H1 (cell line): ENCODE data around the gene SCN2A.

Source experiments
- EZH2 ChIP-seq: fragments of 200-600 bp; sonication (generic); IDR thresholded peaks from 2 replicates; pipeline ENCODE4 v1.7.1; 2012; ENCODE audit warnings: low read depth, mild to moderate bottlenecking, moderate library complexity, low read length, inconsistent platforms; ENCODE audit not compliant: severe bottlenecking
- FOSL1 ChIP-seq: IDR thresholded peaks from 2 replicates; pipeline ENCODE4 v1.6.1; 2011; ENCODE audit warnings: mild to moderate bottlenecking, low read depth, low read length, moderate library complexity; ENCODE audit not compliant: insufficient read depth
- POLR2A ChIP-seq, 2 experiments: IDR thresholded peaks; 1 replicate in 1 of 2; 2 replicates in 1 of 2; pipeline ENCODE4 v1.6.1; 2011; ENCODE audit warnings: low read depth in 2 of 2, low read length in 2 of 2, mild to moderate bottlenecking in 2 of 2; ENCODE audit errors: control extremely low read depth in 1 of 2
- SIN3A ChIP-seq, 2 experiments: IDR thresholded peaks in 1 of 2; conservative IDR thresholded peaks in 1 of 2; 2 replicates each; pipeline ENCODE4 v1.6.1; 2011 to 2012; ENCODE audit warnings: low read length in 2 of 2, improper control_type of control experiment in 1 of 2, low read depth in 1 of 2, mild to moderate bottlenecking in 1 of 2
- TF ChIP-seq, protein P1 (sequence below), 3 experiments: IDR thresholded peaks; 1 replicate in 2 of 3; 2 replicates in 1 of 3; pipeline versions ENCODE4 v1.5.1 to v1.6.1; 2011; ENCODE audit warnings: low read length in 3 of 3, mild to moderate bottlenecking in 3 of 3, inconsistent platforms in 2 of 3, low read depth in 1 of 3, moderate library complexity in 1 of 3; ENCODE audit not compliant: insufficient read depth in 1 of 3; ENCODE audit errors: control extremely low read depth in 1 of 3

DNA sequence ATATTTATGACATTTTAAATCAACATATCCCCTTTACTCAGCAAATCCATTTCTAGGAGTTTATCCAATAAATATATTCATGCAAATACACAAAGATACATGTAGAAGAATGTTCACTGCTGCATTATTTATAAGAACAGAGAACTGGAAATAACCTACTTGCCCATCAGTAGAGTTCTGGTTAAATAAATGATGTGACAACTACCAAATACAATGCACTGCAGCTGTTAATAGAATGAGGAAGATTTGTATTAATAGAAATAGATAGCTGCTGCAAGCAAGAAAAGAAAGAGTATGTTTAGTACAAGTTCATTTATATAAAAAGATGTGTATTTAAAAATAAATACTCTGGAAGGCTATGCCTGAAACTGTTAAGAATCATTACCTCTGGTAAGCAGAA is 181.0 kb downstream of the SCN2A start:
- TF ChIP-seq SIN3A (conservative IDR thresholded peaks at IDR 0.05 in 1 of 2, IDR thresholded peaks at IDR 0.05 in 1 of 2; ENCODE audit: low read depth in 1 of 2, low read length in 2 of 2) (no peak), FOSL1 (no peak), EZH2 (no peak), POLR2A (IDR thresholded peaks at IDR 0.05; ENCODE audit: control extremely low read depth in 1 of 2, low read depth in 2 of 2, low read length in 2 of 2) (no peak)
- TF ChIP-seq, protein P1, sequence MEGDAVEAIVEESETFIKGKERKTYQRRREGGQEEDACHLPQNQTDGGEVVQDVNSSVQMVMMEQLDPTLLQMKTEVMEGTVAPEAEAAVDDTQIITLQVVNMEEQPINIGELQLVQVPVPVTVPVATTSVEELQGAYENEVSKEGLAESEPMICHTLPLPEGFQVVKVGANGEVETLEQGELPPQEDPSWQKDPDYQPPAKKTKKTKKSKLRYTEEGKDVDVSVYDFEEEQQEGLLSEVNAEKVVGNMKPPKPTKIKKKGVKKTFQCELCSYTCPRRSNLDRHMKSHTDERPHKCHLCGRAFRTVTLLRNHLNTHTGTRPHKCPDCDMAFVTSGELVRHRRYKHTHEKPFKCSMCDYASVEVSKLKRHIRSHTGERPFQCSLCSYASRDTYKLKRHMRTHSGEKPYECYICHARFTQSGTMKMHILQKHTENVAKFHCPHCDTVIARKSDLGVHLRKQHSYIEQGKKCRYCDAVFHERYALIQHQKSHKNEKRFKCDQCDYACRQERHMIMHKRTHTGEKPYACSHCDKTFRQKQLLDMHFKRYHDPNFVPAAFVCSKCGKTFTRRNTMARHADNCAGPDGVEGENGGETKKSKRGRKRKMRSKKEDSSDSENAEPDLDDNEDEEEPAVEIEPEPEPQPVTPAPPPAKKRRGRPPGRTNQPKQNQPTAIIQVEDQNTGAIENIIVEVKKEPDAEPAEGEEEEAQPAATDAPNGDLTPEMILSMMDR (IDR thresholded peaks at IDR 0.05; ENCODE audit: control extremely low read depth in 1 of 3, insufficient read depth in 1 of 3, low read depth in 1 of 3, low read length in 3 of 3) = no peak
